HG03378 (cell line): ENCODE data around the gene LRIG3.
"Not testable (repeated sequence)": the region's sequence is repeated elsewhere in the genome, so short reads cannot be mapped to it uniquely, and the experiment has no call there.

Experiments used
- ATAC-seq: cut with Tn5 transposase; IDR thresholded peaks from one replicate; pipeline ENCODE4 v1.9.1; 2021; ENCODE audit warnings: mild to moderate bottlenecking, moderate library complexity; ENCODE audit not compliant: unreplicated experiment

The LRIG3 gene

GRCh38 chr12:58907391-58907790 lies 12.9 kb downstream of the LRIG3 start:
- no peak for ATAC-seq

GRCh38 chr12:58906917-58907316 lies 13.4 kb downstream of the LRIG3 start:
- no peak for ATAC-seq

- ATAC-seq: no peak
Measured at GRCh38 chr12:58905422-58905821, 14.9 kb downstream of the LRIG3 start.

- not testable (repeated sequence) for ATAC-seq
Measured at GRCh38 chr12:58902726-58903125, 17.6 kb downstream of the LRIG3 start.

GRCh38 chr12:58901664-58902063 lies 18.6 kb downstream of the LRIG3 start:
- no peak for ATAC-seq

- ATAC-seq: no peak
Measured at GRCh38 chr12:58897969-58898368, 22.3 kb downstream of the LRIG3 start.

GRCh38 chr12:58896278-58896677 lies 24.0 kb downstream of the LRIG3 start:
- no peak for ATAC-seq

GRCh38 chr12:58895053-58895452 lies 25.3 kb downstream of the LRIG3 start:
- no peak for ATAC-seq

- ATAC-seq: no peak
Measured at GRCh38 chr12:58894040-58894439, 26.3 kb downstream of the LRIG3 start.

GRCh38 chr12:58893495-58893894 lies 26.8 kb downstream of the LRIG3 start:
- no peak for ATAC-seq

- no peak for ATAC-seq
Measured at GRCh38 chr12:58889557-58889956, 30.7 kb downstream of the LRIG3 start.

GRCh38 chr12:58888131-58888783 lies 32.0 kb downstream of the LRIG3 start:
- no peak for ATAC-seq

GRCh38 chr12:58887068-58887467 lies 33.2 kb downstream of the LRIG3 start:
- no peak for ATAC-seq

- ATAC-seq: no peak
Measured at GRCh38 chr12:58886474-58886873, 33.8 kb downstream of the LRIG3 start.

GRCh38 chr12:58884916-58885315 lies 35.4 kb downstream of the LRIG3 start:
- no peak for ATAC-seq

- no peak for ATAC-seq
Measured at GRCh38 chr12:58883576-58884334, 36.5 kb downstream of the LRIG3 start.

- ATAC-seq: no peak
Measured at GRCh38 chr12:58882826-58883225, 37.5 kb downstream of the LRIG3 start.

- ATAC-seq: no peak
Measured at GRCh38 chr12:58881816-58882215, 38.5 kb downstream of the LRIG3 start.

- no peak for ATAC-seq
Measured at GRCh38 chr12:58880639-58881038, 39.7 kb downstream of the LRIG3 start.

- ATAC-seq: no peak
Measured at GRCh38 chr12:58877243-58877743, 43.0 kb downstream of the LRIG3 start.

- ATAC-seq: no peak
Measured at GRCh38 chr12:58873496-58873895, 46.8 kb downstream of the LRIG3 start.

- ATAC-seq: no peak
Measured at GRCh38 chr12:58871556-58871955, 48.7 kb downstream of the LRIG3 start.
